TTC549 (cell line): ENCODE measurements around the gene UAP1L1.
A peak's percentile ranks its signal among the peaks of the same experiment; 100 is the strongest.
"Not testable (repeated sequence)": the region's sequence is repeated elsewhere in the genome, so short reads cannot be mapped to it uniquely, and the experiment has no call there.

Experiments used
- FAIRE-seq: peaks from 2 replicates; lab custom pipeline; 2012; peaks lifted over from hg19 to GRCh38; lab: Jason Lieb, UNC

The UAP1L1 gene

GRCh38 chr9:137057545-137057944 is 19.8 kb upstream of the UAP1L1 start:
- FAIRE-seq: no peak

GRCh38 chr9:137058521-137059234 is 18.6 kb upstream of the UAP1L1 start:
- FAIRE-seq: no peak

- no peak for FAIRE-seq
Observed at GRCh38 chr9:137062384-137062783, 14.9 kb upstream of the UAP1L1 start.

GRCh38 chr9:137062798-137063197 is 14.5 kb upstream of the UAP1L1 start:
- not testable (repeated sequence) for FAIRE-seq

GRCh38 chr9:137063311-137064026 is 13.8 kb upstream of the UAP1L1 start:
- FAIRE-seq: no peak

GRCh38 chr9:137064027-137064879 is 13.1 kb upstream of the UAP1L1 start:
- FAIRE-seq: no peak

- FAIRE-seq: no peak
Observed at GRCh38 chr9:137064880-137065164, 12.5 kb upstream of the UAP1L1 start.

- FAIRE-seq: no peak
Observed at GRCh38 chr9:137065336-137065967, 11.9 kb upstream of the UAP1L1 start.

- no peak for FAIRE-seq
Observed at GRCh38 chr9:137066096-137066861, 11.0 kb upstream of the UAP1L1 start.

GRCh38 chr9:137067860-137068538 is 9.3 kb upstream of the UAP1L1 start:
- FAIRE-seq: no peak

GRCh38 chr9:137068539-137069507 is 8.5 kb upstream of the UAP1L1 start:
- FAIRE-seq: no peak

GRCh38 chr9:137069508-137070091 is 7.7 kb upstream of the UAP1L1 start:
- no peak for FAIRE-seq

- peak; percentile 63 for FAIRE-seq
Observed at GRCh38 chr9:137070201-137070905, 7.0 kb upstream of the UAP1L1 start, which contains the start of gene SAPCD2. TSS of gene SAPCD2 (minus strand) at chr9:137070557. CDS start at chr9:137070460, 97 bp downstream.

- no peak for FAIRE-seq
Observed at GRCh38 chr9:137070906-137071275, 6.4 kb upstream of the UAP1L1 start.

GRCh38 chr9:137071282-137071681 is 6.0 kb upstream of the UAP1L1 start:
- FAIRE-seq: no peak

GRCh38 chr9:137073992-137074399 is 3.3 kb upstream of the UAP1L1 start:
- no peak for FAIRE-seq

- FAIRE-seq: no peak
Observed at GRCh38 chr9:137074657-137075274, 2.6 kb upstream of the UAP1L1 start.

GRCh38 chr9:137075275-137075775 is 2.0 kb upstream of the UAP1L1 start:
- no peak for FAIRE-seq
